ENCODE data around the gene GRIK2. TPM values are rescaled to one million over a fixed set of nuclear protein-coding genes. Genes with fewer than 3 reads are reported as not detected.

The GRIK2 gene
- total and polyA plus RNA-seq, 11 donors, result 0.33 to 7.0 (median 3.9) TPM

DNA sequence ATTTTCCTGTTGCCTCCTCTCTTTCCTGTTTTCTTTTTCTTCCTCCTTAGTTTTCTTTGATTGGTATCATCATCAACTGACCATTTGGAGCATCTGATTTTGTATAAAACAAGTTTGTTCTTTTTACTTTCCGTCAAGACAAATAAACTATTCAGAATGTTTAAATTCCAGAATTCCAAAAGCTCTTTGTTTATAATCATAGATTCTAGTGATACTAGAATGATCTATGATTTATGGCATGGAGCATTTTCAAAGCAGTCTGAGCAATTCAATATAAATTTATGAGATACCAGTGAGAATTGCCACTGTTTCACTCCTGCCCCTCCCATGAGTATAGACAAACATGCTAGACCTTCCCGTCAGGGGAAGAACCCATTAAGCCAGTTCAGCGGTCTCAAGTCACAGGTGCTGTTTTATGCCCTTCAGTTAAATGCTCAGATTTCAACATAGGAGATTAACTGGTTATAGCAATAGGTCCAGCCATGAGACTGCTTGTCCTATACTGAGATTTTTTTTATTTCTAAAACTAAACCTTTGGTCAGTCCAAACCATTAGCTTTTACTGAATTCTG, 60.7 kb downstream of the GRIK2 start:
- ATAC-seq, result no peak
- intact Hi-C loops (cut with DNase I), result no loop called here
- no peak overlapping the region for H3K27ac ChIP-seq
- WGBS, 4 donors, result 76 to 82% (median 78%) methylated on average over 3 of the region's 3 CpGs
- H3K27me3 ChIP-seq, result no peaks in the 10 kb centered on the region
- H3K36me3 ChIP-seq, result no peaks in the 10 kb centered on the region
- no peaks in the 10 kb centered on the region for H3K4me1 ChIP-seq
- TF ChIP-seq, protein P1, sequence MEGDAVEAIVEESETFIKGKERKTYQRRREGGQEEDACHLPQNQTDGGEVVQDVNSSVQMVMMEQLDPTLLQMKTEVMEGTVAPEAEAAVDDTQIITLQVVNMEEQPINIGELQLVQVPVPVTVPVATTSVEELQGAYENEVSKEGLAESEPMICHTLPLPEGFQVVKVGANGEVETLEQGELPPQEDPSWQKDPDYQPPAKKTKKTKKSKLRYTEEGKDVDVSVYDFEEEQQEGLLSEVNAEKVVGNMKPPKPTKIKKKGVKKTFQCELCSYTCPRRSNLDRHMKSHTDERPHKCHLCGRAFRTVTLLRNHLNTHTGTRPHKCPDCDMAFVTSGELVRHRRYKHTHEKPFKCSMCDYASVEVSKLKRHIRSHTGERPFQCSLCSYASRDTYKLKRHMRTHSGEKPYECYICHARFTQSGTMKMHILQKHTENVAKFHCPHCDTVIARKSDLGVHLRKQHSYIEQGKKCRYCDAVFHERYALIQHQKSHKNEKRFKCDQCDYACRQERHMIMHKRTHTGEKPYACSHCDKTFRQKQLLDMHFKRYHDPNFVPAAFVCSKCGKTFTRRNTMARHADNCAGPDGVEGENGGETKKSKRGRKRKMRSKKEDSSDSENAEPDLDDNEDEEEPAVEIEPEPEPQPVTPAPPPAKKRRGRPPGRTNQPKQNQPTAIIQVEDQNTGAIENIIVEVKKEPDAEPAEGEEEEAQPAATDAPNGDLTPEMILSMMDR (IDR thresholded peaks at IDR 0.05), result no peak
- H3K4me3 ChIP-seq, result no peak overlapping the region
- DNase-seq, result no peak
- no peaks in the 10 kb centered on the region for H3K9me3 ChIP-seq

DNA sequence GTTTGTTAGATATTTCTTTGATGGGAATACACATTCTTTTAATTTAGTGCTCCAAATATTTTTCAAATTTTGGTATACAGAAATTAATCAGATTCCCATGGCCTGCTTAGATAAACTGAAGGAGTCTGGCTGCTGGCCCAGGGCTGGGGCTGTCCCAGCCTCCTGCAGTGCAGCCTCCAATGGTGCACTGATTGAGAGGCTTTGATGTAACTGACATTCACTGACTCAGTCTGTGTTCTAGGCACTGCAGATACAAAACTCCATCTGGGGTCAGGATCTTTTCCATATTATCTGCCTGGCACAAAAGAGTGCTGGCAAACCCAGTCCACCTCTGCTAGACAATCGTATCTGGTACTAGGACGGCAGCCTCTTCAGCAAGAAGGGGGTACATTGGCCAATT, 64.8 kb downstream of the GRIK2 start:
- intact Hi-C loops (cut with DNase I), result no loop called here
- no peaks in the 10 kb centered on the region for H3K27me3 ChIP-seq
- TF ChIP-seq, protein P1 (IDR thresholded peaks at IDR 0.05), result no peak
- no peak for TF ChIP-seq POLR2A (IDR thresholded peaks at IDR 0.05)
- DNase-seq (no peak), ATAC-seq (no peak)
- H3K4me1 ChIP-seq, result no peaks in the 10 kb centered on the region
- WGBS, 4 donors, result 69 to 82% (median 80%) methylated on average over 2 of the region's 2 CpGs
- no peaks in the 10 kb centered on the region for H3K36me3 ChIP-seq
- no peak overlapping the region for H3K27ac ChIP-seq
- H3K4me3 ChIP-seq, result no peak overlapping the region
- no peaks in the 10 kb centered on the region for H3K9me3 ChIP-seq

DNA sequence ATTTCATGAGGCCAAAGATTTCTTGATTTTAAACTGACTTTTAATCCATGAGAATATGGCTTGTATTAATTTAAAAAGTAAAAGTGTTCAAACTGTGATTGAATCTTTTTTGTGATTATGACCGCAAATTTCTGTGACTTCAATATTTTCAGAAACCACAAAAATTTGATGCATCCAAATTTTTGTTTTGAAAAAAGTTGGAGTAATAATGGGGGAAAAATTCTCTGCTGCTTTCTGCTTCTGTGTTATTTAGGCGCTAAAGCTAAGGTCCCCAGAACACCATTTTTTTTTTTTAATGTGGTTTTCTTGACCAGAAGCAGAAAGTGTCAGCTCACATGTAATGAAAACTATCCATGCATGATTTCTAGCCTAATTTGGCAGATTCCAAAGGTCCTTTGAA, 65.3 kb downstream of the GRIK2 start:
- no peak overlapping the region for H3K4me3 ChIP-seq
- H3K27ac ChIP-seq, result no peak overlapping the region
- no peak for ATAC-seq
- no peaks in the 10 kb centered on the region for H3K27me3 ChIP-seq
- 93 to 98% (median 95%) methylated on average over 2 of the region's 2 CpGs for WGBS, 4 donors
- H3K4me1 ChIP-seq, result no peaks in the 10 kb centered on the region
- no peak for DNase-seq
- intact Hi-C loops (cut with DNase I), result no loop called here
- TF ChIP-seq POLR2A (IDR thresholded peaks at IDR 0.05), result no peak
- TF ChIP-seq, protein P1 (IDR thresholded peaks at IDR 0.05), result no peak
- no peaks in the 10 kb centered on the region for H3K36me3 ChIP-seq
- no peaks in the 10 kb centered on the region for H3K9me3 ChIP-seq

DNA sequence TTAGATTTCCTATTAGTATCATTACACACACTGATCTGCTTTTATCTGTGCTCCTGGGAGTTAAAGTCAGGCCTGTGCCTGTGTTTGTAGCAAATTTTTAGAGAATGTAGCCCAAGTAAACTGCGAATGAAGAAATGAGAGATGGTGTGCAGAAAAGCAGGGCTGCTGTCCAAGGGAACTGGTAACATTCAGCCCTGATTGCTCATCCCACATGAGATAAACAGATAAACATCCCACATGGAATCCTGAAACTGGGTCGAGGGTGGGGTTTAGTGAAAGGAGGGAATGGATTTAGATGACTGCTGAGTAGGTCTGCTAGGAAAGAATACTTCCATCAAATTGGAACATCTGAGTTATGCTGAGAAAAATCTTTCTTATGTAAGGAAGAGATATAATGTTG, 69.1 kb downstream of the GRIK2 start:
- ATAC-seq, result no peak
- H3K27ac ChIP-seq, result no peak overlapping the region
- TF ChIP-seq, protein P1 (IDR thresholded peaks at IDR 0.05), result no peak
- TF ChIP-seq POLR2A (IDR thresholded peaks at IDR 0.05), result no peak
- intact Hi-C loops (cut with DNase I), result no loop called here
- H3K36me3 ChIP-seq, result no peaks in the 10 kb centered on the region
- H3K4me3 ChIP-seq, result no peak overlapping the region
- no peaks in the 10 kb centered on the region for H3K9me3 ChIP-seq
- WGBS, 4 donors, result 46 to 52% (median 51%) methylated on average over 2 of the region's 2 CpGs
- peaks cover 0 to 6% (median 0%) of the 10 kb centered on the region in 12 donors for H3K4me1 ChIP-seq
- DNase-seq, result no peak
- H3K27me3 ChIP-seq, result no peaks in the 10 kb centered on the region

Data from heart left ventricle (tissue), 16 donors.